Hepatocyte (in vitro differentiated cells): ENCODE measurements around the gene TMBIM1.

ENCODE experiments used
- EZH2phosphoT487 ChIP-seq: fragments of 200-600 bp; sonication (generic); IDR thresholded peaks from one replicate; pipeline ENCODE4 v1.6.1; 2018; ENCODE audit warnings: antibody characterized with exemption, mild to moderate bottlenecking, low read depth, moderate library complexity; ENCODE audit not compliant: unreplicated experiment, severe bottlenecking
- TF ChIP-seq, protein P1 (sequence below): fragments of 200-600 bp; sonication (generic); IDR thresholded peaks from 2 replicates; pipeline ENCODE4 v1.5.1; 2016; ENCODE audit warnings: antibody characterized with exemption, mild to moderate bottlenecking; ENCODE audit not compliant: poor library complexity

DNA sequence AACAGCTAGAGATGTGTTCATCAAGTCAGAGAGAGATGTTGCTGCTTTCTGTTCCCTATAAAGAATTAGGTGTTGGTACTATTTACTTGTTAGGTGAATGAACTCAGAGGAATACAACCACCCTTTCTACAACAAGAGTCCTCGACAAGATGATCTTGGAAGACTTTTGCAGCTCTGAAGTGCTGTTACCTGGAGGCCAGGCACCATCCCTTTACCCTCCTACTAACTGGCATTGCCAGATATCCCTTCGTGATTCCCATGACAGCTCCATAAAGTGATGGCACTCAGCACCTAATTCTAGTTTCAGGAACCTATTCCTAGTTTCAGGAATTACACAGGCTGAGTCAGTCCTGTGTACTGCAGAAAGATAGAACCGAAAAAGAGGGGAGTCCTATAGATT, 65.4 kb downstream of the TMBIM1 start:
- TF ChIP-seq, protein P1, sequence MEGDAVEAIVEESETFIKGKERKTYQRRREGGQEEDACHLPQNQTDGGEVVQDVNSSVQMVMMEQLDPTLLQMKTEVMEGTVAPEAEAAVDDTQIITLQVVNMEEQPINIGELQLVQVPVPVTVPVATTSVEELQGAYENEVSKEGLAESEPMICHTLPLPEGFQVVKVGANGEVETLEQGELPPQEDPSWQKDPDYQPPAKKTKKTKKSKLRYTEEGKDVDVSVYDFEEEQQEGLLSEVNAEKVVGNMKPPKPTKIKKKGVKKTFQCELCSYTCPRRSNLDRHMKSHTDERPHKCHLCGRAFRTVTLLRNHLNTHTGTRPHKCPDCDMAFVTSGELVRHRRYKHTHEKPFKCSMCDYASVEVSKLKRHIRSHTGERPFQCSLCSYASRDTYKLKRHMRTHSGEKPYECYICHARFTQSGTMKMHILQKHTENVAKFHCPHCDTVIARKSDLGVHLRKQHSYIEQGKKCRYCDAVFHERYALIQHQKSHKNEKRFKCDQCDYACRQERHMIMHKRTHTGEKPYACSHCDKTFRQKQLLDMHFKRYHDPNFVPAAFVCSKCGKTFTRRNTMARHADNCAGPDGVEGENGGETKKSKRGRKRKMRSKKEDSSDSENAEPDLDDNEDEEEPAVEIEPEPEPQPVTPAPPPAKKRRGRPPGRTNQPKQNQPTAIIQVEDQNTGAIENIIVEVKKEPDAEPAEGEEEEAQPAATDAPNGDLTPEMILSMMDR = no peak
- no peak for TF ChIP-seq EZH2phosphoT487
